MG63 (cell line): ENCODE results near the gene GPR162. TPM values are rescaled to one million over a fixed set of nuclear protein-coding genes. Genes with fewer than 3 reads are reported as not detected.
A peak's percentile ranks its signal among the peaks of the same experiment; 100 is the strongest.

ENCODE experiments used
- DNase-seq: peaks from one replicate; pipeline ENCODE4 v3.0.0-alpha.2; 2020
- H3K27me3 ChIP-seq: fragments of 250-450 bp; sonication (Bioruptor Pico); 2 replicates; pipeline ENCODE4 v1.5.1; 2020; ENCODE audit warnings: mild to moderate bottlenecking, moderate library complexity
- H3K36me3 ChIP-seq: fragments of 250-450 bp; sonication (Bioruptor Pico); 2 replicates; pipeline ENCODE4 v1.5.1; 2020; ENCODE audit warnings: mild to moderate bottlenecking, moderate library complexity
- H3K4me3 ChIP-seq: fragments of 250-450 bp; sonication (Bioruptor Pico); 2 replicates; pipeline ENCODE4 v1.5.1; 2020; ENCODE audit warnings: mild to moderate bottlenecking, moderate library complexity
- H3K9me3 ChIP-seq: fragments of 250-450 bp; sonication (Bioruptor Pico); 2 replicates; pipeline ENCODE4 v1.5.1; 2020; ENCODE audit warnings: mild to moderate bottlenecking, moderate library complexity
- total RNA-seq: library from RNA; depleted of rRNA; stranded (reverse); fragments of >200 nt; shearing (Covaris generic); gene quantifications from 2 replicates; pipeline ENCODE4 v1.2.3, GENCODE V29; 2014; ENCODE audit warnings: low replicate concordance

GPR162 gene
- total RNA-seq, 1 experiment from 2014 or later: not detected

DNA sequence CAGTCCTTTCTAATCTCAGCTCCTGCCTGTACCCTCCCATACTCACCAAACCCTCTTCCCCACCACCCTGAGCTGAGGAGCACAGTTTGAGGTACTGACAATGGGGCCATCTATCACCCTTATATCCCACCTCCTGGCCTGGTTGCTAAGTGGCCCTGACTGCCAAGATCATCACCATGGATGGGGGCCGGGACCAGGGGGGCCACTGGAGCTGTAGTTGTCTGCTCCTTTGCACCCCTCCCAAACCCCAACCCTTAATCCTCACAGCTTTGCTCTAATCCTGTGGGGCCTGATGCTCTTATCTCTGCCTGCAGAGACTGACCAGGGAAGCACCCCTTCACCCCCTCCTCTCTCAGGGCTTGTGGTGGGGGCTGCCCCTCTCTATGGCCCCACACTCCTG lies 18.7 kb downstream of the GPR162 start:
- H3K4me3 ChIP-seq: no peak overlapping the region
- no peaks in the 10 kb centered on the region for H3K27me3 ChIP-seq
- no peaks in the 10 kb centered on the region for H3K9me3 ChIP-seq
- no peak for DNase-seq
- peaks cover 9% of the 10 kb centered on the region for H3K36me3 ChIP-seq

DNA sequence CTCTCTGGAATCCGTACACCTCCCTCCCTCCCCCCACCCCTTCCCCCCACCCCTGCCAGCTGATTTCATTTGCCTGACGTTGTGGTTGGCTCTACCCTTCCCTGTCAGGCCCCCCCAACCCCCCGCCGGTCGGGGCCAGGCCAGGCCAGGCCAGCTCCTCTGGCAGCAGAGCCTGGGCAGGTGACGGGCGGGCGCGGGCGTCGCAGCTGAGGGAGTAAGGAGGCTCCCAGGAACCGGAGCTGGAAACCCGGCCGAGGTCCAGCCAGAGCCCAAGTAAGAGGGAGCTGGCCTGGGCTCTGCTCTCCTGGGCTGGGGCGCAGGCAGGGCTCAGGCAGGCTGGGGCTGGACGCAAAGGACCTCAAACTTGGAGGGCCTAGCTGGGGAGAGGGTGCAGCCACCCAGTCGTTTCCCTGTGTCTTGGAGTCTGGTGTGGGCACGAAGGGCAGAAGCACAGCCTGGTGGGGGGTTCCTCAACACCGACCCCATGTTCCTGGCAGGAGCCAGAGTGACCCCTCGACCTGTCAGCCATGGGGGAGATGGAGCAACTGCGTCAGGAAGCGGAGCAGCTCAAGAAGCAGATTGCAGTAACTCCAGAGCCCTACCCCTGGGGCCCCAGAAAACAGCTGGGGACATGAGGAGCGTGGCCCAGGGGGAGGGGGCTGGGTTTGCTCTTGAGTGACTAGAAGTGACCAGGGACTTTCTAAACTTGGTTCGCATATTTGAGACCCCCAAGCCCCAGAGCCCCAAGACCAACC lies 19.3 kb downstream of the GPR162 start, which contains the start of gene GNB3:
GNB3 (plus strand) TSS at position 165 of the 755 bp plus-strand sequence; CDS start at position 528, 363 bp downstream.
- Histone ChIP-seq H3K36me3 (peaks cover 12% of the 10 kb centered on the region), H3K4me3 (no peak within 1 kb of the TSS), H3K27me3 (no peaks in the 10 kb centered on the region), H3K9me3 (no peaks in the 10 kb centered on the region)
- no peak for DNase-seq

DNA sequence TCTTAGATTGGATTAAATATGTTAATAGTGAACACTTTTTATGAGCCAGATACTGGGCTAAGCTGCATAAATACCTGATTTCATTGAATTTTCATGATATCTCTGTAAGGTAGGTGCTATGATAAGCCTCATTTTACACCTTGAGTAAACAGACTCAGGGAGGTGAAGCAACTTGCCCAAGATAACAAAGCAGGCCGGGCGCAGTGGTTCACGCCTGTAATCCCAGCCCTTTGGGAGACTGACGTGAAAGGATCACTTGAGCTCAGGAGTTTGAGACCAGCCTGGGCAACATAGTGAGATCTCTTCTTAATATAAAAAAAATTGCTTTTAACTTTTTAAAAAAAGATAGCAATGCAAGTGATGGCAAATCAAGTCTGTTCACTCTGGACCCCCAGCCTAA lies 20.5 kb downstream of the GPR162 start:
- Histone ChIP-seq H3K36me3 (peaks cover 24% of the 10 kb centered on the region), H3K4me3 (no peak overlapping the region), H3K9me3 (no peaks in the 10 kb centered on the region), H3K27me3 (no peaks in the 10 kb centered on the region)
- no peak for DNase-seq

DNA sequence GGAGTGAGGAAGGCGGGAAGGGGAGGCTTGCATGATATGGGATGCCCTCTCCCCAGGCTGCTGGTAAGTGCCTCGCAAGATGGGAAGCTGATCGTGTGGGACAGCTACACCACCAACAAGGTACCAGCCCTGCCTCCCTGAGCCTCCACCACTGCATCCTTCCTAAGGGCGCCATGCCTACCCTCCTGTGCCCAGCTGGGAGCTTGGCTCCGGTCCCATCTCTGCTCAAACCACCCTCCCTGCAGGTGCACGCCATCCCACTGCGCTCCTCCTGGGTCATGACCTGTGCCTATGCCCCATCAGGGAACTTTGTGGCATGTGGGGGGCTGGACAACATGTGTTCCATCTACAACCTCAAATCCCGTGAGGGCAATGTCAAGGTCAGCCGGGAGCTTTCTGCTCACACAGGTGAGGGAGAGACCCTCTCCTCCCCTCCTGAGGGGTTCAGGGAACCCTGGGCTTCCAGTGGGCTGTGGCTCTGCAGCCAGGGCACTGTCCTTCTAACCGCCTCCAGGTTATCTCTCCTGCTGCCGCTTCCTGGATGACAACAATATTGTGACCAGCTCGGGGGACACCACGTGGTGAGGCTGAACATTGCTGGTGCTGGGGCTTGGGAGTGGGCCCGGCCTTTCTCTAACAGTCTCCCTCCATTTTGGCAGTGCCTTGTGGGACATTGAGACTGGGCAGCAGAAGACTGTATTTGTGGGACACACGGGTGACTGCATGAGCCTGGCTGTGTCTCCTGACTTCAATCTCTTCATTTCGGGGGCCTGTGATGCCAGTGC lies 21.7 kb downstream of the GPR162 start:
- DNase-seq: no peak
- Histone ChIP-seq H3K9me3 (no peaks in the 10 kb centered on the region), H3K27me3 (no peaks in the 10 kb centered on the region), H3K36me3 (peaks cover 36% of the 10 kb centered on the region), H3K4me3 (no peak overlapping the region)

DNA sequence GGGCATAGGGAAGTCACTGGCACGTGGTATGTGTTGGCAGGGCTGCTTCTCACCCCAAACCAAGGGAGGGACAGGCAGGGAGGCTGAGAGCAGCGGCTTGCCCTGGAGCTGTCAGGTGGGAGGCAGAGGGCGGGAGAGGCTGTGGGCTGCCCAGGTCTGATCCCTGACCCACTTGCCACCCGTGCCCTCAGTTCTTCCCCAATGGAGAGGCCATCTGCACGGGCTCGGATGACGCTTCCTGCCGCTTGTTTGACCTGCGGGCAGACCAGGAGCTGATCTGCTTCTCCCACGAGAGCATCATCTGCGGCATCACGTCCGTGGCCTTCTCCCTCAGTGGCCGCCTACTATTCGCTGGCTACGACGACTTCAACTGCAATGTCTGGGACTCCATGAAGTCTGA lies 23.8 kb downstream of the GPR162 start:
- H3K36me3 ChIP-seq: peaks cover 57% of the 10 kb centered on the region
- no peaks in the 10 kb centered on the region for H3K27me3 ChIP-seq
- H3K9me3 ChIP-seq: no peaks in the 10 kb centered on the region
- DNase-seq: no peak
- no peak overlapping the region for H3K4me3 ChIP-seq

DNA sequence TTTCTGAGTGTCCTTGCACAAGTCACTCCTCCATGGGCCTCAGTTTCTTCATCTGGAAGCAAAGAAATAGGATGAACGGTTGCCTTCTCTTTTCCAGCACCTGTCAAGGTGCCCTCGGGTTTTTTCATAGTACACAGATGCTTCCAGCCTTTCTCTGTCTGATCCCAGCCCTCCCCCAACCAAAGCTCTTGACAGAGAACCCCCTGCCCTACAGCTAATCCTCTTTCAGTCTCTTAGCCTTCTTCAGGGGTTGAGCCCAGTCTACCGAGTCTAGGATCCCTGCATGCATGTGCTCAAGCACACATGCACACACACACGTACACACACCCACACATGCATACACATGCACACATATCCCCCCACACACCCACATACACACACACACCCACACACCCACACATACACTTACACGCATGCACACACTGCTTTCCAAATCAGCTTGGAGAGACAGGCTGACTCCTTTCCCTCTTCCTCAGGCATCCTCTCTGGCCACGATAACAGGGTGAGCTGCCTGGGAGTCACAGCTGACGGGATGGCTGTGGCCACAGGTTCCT lies 24.8 kb downstream of the GPR162 start:
- H3K27me3 ChIP-seq: no peaks in the 10 kb centered on the region
- H3K36me3 ChIP-seq: peaks cover 61% of the 10 kb centered on the region
- H3K9me3 ChIP-seq: no peaks in the 10 kb centered on the region
- H3K4me3 ChIP-seq: no peak overlapping the region
- no peak for DNase-seq

DNA sequence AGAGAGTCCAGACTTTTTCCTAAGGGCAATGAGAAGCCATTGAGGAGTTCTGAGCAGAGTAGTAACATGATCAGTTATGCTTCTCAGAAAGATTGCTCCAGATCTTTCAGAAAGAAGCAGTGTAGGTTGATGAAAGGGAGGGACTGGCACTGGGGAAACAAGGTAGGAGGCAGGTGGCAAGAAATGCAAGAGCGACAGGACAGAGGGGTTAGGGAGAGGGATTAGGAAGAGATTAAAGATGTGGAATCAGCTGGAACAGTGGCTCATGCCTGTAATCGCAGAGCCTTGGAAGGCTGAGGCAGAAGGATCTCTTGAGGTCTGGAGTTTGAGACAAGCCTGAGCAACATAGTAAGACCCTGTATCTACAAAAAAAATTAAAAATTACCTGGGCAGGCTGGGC lies 26.1 kb downstream of the GPR162 start:
- no peaks in the 10 kb centered on the region for H3K9me3 ChIP-seq
- no peak overlapping the region for H3K4me3 ChIP-seq
- no peaks in the 10 kb centered on the region for H3K27me3 ChIP-seq
- DNase-seq: no peak
- peaks cover 58% of the 10 kb centered on the region for H3K36me3 ChIP-seq

DNA sequence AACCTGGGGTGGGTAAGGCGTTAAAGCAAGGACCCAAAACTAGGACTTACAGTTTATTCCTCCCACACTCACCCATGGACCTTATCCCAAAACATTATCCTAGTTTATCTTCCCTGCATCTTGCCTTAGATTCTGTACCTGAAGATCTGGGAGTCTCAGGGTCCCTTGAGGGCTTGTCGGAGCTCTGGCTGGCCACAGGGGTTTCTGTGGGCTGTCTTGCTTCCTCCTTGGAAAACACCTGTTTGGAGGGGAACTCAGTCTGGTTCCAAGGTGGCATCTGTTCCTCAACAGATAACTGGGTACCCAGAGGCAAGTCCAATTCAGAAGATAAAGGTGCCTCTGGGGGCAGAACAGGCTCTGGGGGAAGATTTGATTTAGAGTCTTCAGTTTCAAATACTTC lies 27.8 kb downstream of the GPR162 start:
- Histone ChIP-seq H3K36me3 (peaks cover 67% of the 10 kb centered on the region), H3K4me3 (no peak overlapping the region), H3K27me3 (no peaks in the 10 kb centered on the region), H3K9me3 (no peaks in the 10 kb centered on the region)
- DNase-seq: no peak

DNA sequence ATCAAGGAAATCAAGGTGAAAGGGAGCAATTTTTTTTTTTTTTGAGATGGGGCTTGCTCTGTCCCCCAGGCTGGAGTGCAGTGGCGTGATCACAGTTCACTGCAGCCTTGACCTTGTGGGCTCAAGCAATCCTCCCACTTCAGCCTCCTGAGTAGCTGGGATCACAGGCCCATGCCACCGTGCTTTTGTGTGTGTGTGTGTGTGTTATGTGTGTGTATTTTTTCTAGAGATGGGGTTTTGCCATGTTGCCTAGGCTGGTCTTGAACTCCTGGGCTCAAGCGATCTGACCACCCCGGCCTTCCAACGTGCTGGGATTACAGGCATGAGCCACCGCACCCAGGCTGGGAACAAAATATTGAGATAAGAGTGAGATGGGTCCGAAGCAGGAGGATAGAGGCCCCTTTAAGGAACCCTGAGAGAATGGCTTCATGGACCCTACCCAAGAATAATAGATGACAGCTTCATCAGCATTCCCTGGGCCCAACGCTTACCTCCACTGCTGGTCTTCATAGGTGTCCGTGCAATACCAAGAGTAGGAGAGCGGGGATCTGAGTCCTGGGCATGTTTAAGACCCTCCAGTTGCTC lies 28.4 kb downstream of the GPR162 start:
- DNase-seq: no peak
- H3K36me3 ChIP-seq: peaks cover 71% of the 10 kb centered on the region
- H3K4me3 ChIP-seq: peak overlapping the region; percentile 86
- H3K27me3 ChIP-seq: no peaks in the 10 kb centered on the region
- H3K9me3 ChIP-seq: no peaks in the 10 kb centered on the region

DNA sequence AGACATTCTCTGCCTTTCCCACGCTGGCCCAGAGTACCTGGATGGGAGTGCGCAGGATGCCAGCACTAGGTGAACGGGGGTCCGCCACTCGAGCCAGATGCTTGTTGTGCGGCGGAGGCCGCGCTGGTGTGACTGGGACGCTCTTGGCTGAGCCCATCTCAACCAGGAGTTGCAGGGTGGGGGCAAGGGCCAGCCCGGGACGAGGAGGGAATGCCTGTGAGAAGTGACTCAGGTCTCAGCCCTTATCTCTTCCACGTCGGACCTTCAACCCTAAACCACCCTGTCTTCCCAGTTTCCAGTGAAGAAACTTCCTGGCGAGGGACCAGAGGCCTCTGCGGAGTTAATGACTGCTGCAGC lies 29.2 kb downstream of the GPR162 start:
- Histone ChIP-seq H3K4me3 (peak overlapping the region; percentile 86), H3K27me3 (no peaks in the 10 kb centered on the region), H3K36me3 (peaks cover 71% of the 10 kb centered on the region), H3K9me3 (no peaks in the 10 kb centered on the region)
- DNase-seq: no peak

DNA sequence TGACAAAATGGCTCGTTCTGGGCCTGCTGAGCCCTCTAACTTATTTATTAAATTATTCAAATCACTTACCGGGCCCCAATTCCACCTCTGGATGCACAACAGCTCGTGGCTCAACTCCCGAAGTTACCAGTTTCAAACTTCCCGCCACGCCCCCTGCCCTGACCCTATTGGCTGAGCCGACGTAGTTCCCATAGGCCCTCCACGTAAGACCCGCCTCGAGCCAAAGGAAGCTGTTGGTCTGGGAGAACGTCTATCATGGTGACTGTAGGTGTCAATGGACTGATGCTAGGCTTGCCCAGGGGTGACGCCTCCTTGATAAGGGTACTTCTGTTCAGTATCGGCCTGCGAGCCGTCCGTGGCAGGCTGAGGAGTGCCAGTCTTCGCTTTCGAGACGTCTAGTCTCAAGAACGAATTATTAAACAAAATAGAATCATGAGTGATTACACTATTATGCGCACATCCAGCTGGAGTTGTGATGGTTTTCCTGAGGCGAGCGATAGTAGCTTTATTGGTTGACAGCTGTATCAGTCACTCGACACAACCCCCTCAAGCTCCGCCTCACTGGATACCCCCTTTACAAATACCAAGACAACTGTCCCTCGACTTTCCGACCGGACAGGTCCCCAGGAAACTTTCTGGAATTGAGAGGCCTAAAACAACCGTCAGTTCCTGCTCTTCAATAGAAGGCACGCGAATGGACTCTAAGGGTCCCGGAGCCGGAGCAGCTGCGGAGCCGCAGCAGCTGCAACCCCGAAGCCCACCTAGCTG lies 29.7 kb downstream of the GPR162 start, which contains the start of gene CDCA3:
CDCA3 (minus strand) TSS at position 134 of the 768 bp plus-strand sequence. CDS start 334 bp downstream, outside the sequence.
- Histone ChIP-seq H3K36me3 (peaks cover 72% of the 10 kb centered on the region), H3K4me3 (peak within 1 kb of the TSS; percentile 86), H3K9me3 (no peaks in the 10 kb centered on the region), H3K27me3 (no peaks in the 10 kb centered on the region)
- peak; percentile 98 for DNase-seq

DNA sequence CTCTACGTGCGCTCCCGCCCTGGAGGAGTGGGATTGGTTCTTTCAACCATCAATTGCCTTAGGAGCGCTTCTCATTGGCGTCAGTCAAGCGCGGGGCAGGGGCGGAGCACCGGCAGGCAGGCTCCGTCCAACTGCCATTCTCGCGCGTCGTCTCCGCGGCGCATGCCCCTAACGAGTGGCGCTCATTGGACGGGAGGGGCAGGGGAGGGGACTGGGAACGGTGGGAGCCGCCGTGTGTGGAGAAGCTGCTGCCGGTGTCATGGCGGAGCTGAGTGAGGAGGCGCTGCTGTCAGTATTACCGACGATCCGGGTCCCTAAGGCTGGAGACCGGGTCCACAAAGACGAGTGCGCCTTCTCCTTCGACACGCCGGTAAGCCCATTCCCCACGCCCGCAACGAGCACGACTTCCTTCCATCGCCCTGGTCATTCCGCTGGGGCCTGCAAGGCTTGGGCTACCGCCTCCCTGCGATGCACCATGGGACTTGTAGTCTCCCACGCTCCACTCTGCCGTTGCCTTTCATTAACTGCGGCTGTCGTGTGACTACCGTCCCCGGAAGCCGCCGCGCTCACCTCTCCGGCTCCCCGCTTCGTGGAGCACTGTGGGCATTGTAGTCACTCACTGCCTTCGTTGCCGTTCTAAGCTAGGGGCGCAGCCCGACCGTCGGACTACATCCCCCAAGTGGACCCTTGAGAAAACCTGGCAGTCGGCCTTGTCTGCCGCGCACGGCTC lies 30.5 kb downstream of the GPR162 start, which contains the start of gene USP5:
USP5 (plus strand) TSS at position 230 of the 730 bp plus-strand sequence; CDS start at position 260, 30 bp downstream.
- peak within 1 kb of the TSS; percentile 86 for H3K4me3 ChIP-seq
- peak; percentile 99 for DNase-seq
- H3K36me3 ChIP-seq: peaks cover 71% of the 10 kb centered on the region
- H3K27me3 ChIP-seq: no peaks in the 10 kb centered on the region
- no peaks in the 10 kb centered on the region for H3K9me3 ChIP-seq

DNA sequence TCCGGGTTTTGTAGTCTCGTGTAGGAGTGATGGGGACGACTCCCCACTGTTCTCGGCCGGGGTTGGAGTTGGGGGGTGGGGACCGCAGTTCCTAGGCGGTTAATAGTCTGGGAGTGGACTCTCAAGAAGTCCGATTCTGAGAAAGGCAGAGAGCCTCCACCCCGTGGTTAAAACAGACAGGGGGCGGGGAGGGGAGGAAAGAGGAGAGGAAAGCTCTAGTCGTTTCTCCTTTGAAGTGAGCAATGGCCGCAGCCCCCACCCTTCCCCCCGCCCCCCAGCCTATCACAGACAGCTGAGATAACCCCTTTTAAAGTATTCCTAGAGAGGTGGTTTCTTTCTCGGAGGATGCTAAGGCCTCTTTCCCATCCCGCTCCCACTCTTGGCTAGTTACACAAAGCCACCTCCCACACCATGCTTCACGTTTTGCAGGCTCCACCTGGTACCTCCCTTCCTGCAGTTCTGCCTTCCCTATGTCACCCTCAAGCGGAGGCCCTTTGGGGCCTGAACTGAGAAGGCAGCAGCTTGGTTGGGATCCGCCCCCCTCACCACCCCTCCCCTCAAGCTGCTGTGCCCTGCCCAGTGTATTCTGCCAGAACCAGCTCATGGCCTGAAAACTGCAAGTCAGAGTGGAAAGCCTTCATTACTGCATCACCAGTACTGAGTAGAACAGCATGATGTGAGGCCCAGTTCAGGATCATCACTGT lies 31.2 kb downstream of the GPR162 start:
- peak; percentile 78 for DNase-seq
- Histone ChIP-seq H3K4me3 (peak overlapping the region; percentile 86), H3K9me3 (no peaks in the 10 kb centered on the region), H3K36me3 (peaks cover 71% of the 10 kb centered on the region), H3K27me3 (no peaks in the 10 kb centered on the region)

DNA sequence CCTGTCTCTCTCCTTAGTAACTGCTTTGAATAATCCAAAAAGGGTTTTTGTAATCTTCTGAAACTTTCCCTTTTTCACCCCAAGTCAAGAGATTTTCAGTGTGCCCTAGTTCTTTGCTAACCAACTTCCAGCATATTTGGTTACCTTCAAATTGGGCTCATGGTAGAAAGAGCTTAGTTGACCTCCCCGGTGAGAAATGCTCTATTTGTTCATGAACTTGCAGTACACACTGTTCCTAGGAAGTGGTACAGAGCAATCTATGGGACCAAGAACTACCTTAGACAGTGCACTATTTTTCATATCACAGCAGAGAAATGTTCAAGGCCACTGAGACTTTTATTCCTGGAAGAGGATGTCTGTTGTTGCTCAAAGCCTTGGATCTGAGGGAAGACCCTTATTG lies 32.0 kb downstream of the GPR162 start:
- Histone ChIP-seq H3K4me3 (peak overlapping the region; percentile 86), H3K27me3 (no peaks in the 10 kb centered on the region), H3K9me3 (no peaks in the 10 kb centered on the region), H3K36me3 (peaks cover 70% of the 10 kb centered on the region)
- no peak for DNase-seq

DNA sequence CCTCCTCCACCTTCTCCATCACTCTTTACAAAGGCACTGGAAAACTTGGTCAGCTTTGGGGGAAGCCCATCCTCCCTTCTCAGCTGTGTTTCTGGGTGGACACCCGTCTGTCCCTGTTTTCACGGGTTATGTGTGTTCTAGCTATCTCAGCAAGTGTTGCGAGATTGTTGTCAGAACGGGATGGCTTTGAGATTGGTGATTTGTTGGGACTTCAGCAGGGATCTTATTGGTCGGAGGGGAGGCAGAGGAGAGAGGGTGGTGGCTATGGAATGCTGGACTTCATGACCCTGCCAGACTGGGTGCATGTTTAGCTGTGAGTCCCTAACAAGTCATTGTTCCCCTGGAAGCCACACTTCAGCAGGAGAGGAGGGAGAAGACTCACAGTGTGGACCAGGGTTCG lies 32.4 kb downstream of the GPR162 start:
- Histone ChIP-seq H3K27me3 (no peaks in the 10 kb centered on the region), H3K4me3 (no peak overlapping the region), H3K9me3 (no peaks in the 10 kb centered on the region), H3K36me3 (peaks cover 67% of the 10 kb centered on the region)
- no peak for DNase-seq
